SK-N-SH (cell line): Measurements from ENCODE around the gene CEBPZOS. TPM values are rescaled to one million over a fixed set of nuclear protein-coding genes. Genes with fewer than 3 reads are reported as not detected.
"Not testable (repeated sequence)": the region's sequence is repeated elsewhere in the genome, so short reads cannot be mapped to it uniquely, and the experiment has no call there.

Source experiments
- CTCF ChIA-PET: fragments of 300-600, 350-600 bp; formaldehyde crosslinking; extraction: SDS; loops from one replicate; lab custom pipeline; 2021; lab: Yijun Ruan, JAX
- POLR2A ChIA-PET: fragments of 350-600 bp; sonication (Branson Sonifier 250); formaldehyde crosslinking; extraction: SDS; loops from one replicate; lab custom pipeline; 2020; ENCODE audit warnings: antibody characterized with exemption, inconsistent platforms; lab: Yijun Ruan, JAX
- DNase-seq: peaks from one replicate; pipeline ENCODE4 v3.0.0; 2012
- H2AFZ ChIP-seq: fragments of 200-600 bp; sonication (generic); 2 replicates; pipeline ENCODE4 v1.8.1; 2016; ENCODE audit warnings: antibody characterized with exemption, mild to moderate bottlenecking, low read depth
- H3F3A ChIP-seq: fragments of 200-600 bp; sonication (generic); replicated peaks from 2 replicates; pipeline ENCODE3; 2016; ENCODE audit warnings: antibody characterized with exemption, mild to moderate bottlenecking; ENCODE audit not compliant: insufficient read depth
- H3K27ac ChIP-seq, 2 experiments: fragments of 200-500 bp in 1 of 2; fragments of 200-600 bp in 1 of 2; sonication (Bioruptor generic) in 1 of 2; sonication (generic), shearing (Covaris generic) in 1 of 2; 2 replicates each; pipeline versions ENCODE4 v1.5.1 to v1.6.1; 2014 to 2016; ENCODE audit warnings: low read depth in 2 of 2, inconsistent platforms in 1 of 2, low read length in 1 of 2, mild to moderate bottlenecking in 1 of 2, mixed read lengths in 1 of 2
- H3K27me3 ChIP-seq: fragments of 200-600 bp; sonication (generic), shearing (Covaris generic); 2 replicates; pipeline ENCODE4 v1.6.1; 2016; ENCODE audit warnings: mixed run types; ENCODE audit not compliant: insufficient read depth
- H3K36me3 ChIP-seq, 2 experiments: fragments of 200-500 bp in 1 of 2; fragments of 200-600 bp in 1 of 2; sonication (Bioruptor generic) in 1 of 2; sonication (generic) in 1 of 2; replicated peaks in 1 of 2; 2 replicates each; pipeline versions ENCODE3 to v1.5.1; 2014 to 2016; ENCODE audit warnings: low read length in 1 of 2, mild to moderate bottlenecking in 1 of 2; ENCODE audit not compliant: insufficient read depth in 2 of 2, control insufficient read depth in 1 of 2
- H3K4me1 ChIP-seq, 2 experiments: fragments of 200-500 bp in 1 of 2; fragments of 200-600 bp in 1 of 2; sonication (Bioruptor generic) in 1 of 2; sonication (generic), shearing (Covaris generic) in 1 of 2; 2 replicates each; pipeline versions ENCODE4 v1.5.1 to v1.6.1; 2014 to 2016; ENCODE audit warnings: low read depth in 1 of 2, low read length in 1 of 2, mixed run types in 1 of 2; ENCODE audit not compliant: insufficient read depth in 2 of 2, control insufficient read depth in 1 of 2
- H3K4me2 ChIP-seq: fragments of 200-600 bp; sonication (generic), shearing (Covaris generic); 2 replicates; pipeline ENCODE4 v1.6.1; 2017; ENCODE audit warnings: mixed run types
- H3K4me3 ChIP-seq, 2 experiments: fragments of 200-500 bp in 1 of 2; fragments of 200-600 bp in 1 of 2; sonication (Bioruptor generic) in 1 of 2; sonication (generic), shearing (Covaris generic) in 1 of 2; 2 replicates each; pipeline versions ENCODE4 v1.5.1 to v1.8.1; 2014 to 2016; ENCODE audit warnings: low read depth in 2 of 2, inconsistent platforms in 1 of 2, low read length in 1 of 2, mild to moderate bottlenecking in 1 of 2, mixed read lengths in 1 of 2, moderate library complexity in 1 of 2
- H3K79me2 ChIP-seq: fragments of 200-600 bp; sonication (generic); 2 replicates; pipeline ENCODE4 v1.8.1; 2017; ENCODE audit warnings: mild to moderate bottlenecking; ENCODE audit not compliant: insufficient read depth
- H3K9ac ChIP-seq: fragments of 200-600 bp; sonication (generic); 2 replicates; pipeline ENCODE4 v1.6.1; 2017; ENCODE audit warnings: mixed run types
- H3K9me2 ChIP-seq: fragments of 200-600 bp; sonication (generic); 2 replicates; pipeline ENCODE4 v1.6.1; 2017; ENCODE audit warnings: mixed run types
- H3K9me3 ChIP-seq: fragments of 200-600 bp; sonication (generic); 2 replicates; pipeline ENCODE4 v1.6.1; 2017; ENCODE audit warnings: mixed run types, mild to moderate bottlenecking, moderate library complexity
- H4K20me1 ChIP-seq: fragments of 200-600 bp; sonication (generic); 2 replicates; pipeline ENCODE4 v1.6.1; 2017; ENCODE audit warnings: mild to moderate bottlenecking, mixed run types; ENCODE audit not compliant: insufficient read depth
- ELF1 ChIP-seq: IDR thresholded peaks from 2 replicates; pipeline ENCODE4 v1.4.0; 2012
- EP300 ChIP-seq, 2 experiments: IDR thresholded peaks; 2 replicates each; pipeline versions ENCODE4 v1.4.0 to v1.6.1; 2012; ENCODE audit warnings: borderline replicate concordance in 1 of 2, low read depth in 1 of 2, low read length in 1 of 2
- FOXJ3 ChIP-seq: sonication (generic); formaldehyde crosslinking; IDR thresholded peaks from 2 replicates; pipeline ENCODE4 v1.5.1; 2020; ENCODE audit warnings: mild to moderate bottlenecking, missing genetic modification reagents
- FOXM1 ChIP-seq: IDR thresholded peaks from 2 replicates; pipeline ENCODE4 v1.4.0; 2012; ENCODE audit warnings: low read depth, mild to moderate bottlenecking
- JUND ChIP-seq: IDR thresholded peaks from 2 replicates; pipeline ENCODE4 v1.4.0; 2012
- NFIC ChIP-seq: IDR thresholded peaks from 2 replicates; pipeline ENCODE4 v1.4.0; 2012; ENCODE audit warnings: borderline replicate concordance
- RCOR1 ChIP-seq: fragments of 150-350 bp; IDR thresholded peaks from 2 replicates; pipeline ENCODE4 v1.6.1; 2017; ENCODE audit warnings: antibody characterized with exemption, low read length
- RXRA ChIP-seq: IDR thresholded peaks from 2 replicates; pipeline ENCODE4 v1.4.0; 2012; ENCODE audit warnings: low read depth, mild to moderate bottlenecking, borderline replicate concordance
- TCF12 ChIP-seq: IDR thresholded peaks from 2 replicates; pipeline ENCODE4 v1.4.0; 2012
- WGBS: methylation state at CpG from one replicate; pipeline ENCODE4 v1.1.6; 2017; ENCODE audit warnings: low lambda C conversion rate; 5-methylcytosine and 5-hydroxymethylcytosine counted together
- polyA plus RNA-seq, 3 experiments: library from polyadenylated mRNA; depleted of rRNA; stranded (reverse); fragments of >200 nt; gene quantifications; 2 replicates each; pipeline ENCODE4 v1.2.3, GENCODE V29; 2012
- TF ChIP-seq, protein P1 (sequence below): fragments of 150-350 bp; IDR thresholded peaks from 2 replicates; pipeline ENCODE4 v1.6.1; 2017; ENCODE audit warnings: antibody characterized with exemption, low read length, low read depth, borderline replicate concordance

Gene CEBPZOS
- polyA plus RNA-seq, 1 of the 3 experiments (the other 2 are of a cell fraction): 27.5 TPM

DNA sequence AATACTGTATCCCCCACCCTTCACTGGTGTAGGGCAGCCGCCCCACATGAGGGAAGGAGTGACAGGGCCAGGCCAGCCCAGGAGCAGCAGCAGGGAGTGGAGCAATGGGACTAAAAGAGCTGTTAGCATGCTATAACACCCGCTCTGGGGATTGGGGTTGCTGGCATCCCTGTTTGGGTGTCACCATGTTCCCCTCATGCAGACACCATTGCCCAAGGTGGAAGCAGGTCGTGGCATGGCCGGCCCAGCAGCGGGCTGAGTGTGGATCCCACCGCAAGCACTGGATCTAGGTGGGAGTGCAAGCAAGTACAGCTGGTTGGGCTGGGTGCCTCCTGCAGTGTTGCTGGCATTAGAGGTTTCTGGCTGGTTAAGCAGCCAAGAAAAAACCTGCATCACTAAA is 4.5 kb upstream of the CEBPZOS start:
- WGBS: 84% methylated on average over 6 of the region's 6 CpGs
- peaks cover 0 to 5% of the 10 kb centered on the region in 2 experiments; a peak in 2 of 4 replicates for H3K4me1 ChIP-seq
- no peaks in the 10 kb centered on the region for H3K9me3 ChIP-seq
- no peaks in the 10 kb centered on the region for H3K36me3 ChIP-seq
- no peak for TF ChIP-seq JUND
- no peak for TF ChIP-seq RCOR1
- TF ChIP-seq FOXM1: no peak
- no peak for TF ChIP-seq RXRA
- H2AFZ ChIP-seq: no peak overlapping the region
- H4K20me1 ChIP-seq: no peaks in the 10 kb centered on the region
- H3F3A ChIP-seq: no peaks in the 10 kb centered on the region
- no peak overlapping the region for H3K27ac ChIP-seq
- peaks cover 2% of the 10 kb centered on the region; the same call in 1 of the 2 replicates for H3K79me2 ChIP-seq
- POLR2A ChIA-PET: no interaction called here
- no peak for DNase-seq
- no peak overlapping the region for H3K4me2 ChIP-seq
- no peak overlapping the region for H3K4me3 ChIP-seq
- no peak overlapping the region for H3K9ac ChIP-seq
- H3K27me3 ChIP-seq: no peaks in the 10 kb centered on the region
- H3K9me2 ChIP-seq: no peaks in the 10 kb centered on the region
- CTCF ChIA-PET: interaction anchor here (0.8 to 1.2 kb wide), 2 partner anchors 12 to 20 kb away, joined by 3 read pairs; no protein-coding TSS in a partner anchor

DNA sequence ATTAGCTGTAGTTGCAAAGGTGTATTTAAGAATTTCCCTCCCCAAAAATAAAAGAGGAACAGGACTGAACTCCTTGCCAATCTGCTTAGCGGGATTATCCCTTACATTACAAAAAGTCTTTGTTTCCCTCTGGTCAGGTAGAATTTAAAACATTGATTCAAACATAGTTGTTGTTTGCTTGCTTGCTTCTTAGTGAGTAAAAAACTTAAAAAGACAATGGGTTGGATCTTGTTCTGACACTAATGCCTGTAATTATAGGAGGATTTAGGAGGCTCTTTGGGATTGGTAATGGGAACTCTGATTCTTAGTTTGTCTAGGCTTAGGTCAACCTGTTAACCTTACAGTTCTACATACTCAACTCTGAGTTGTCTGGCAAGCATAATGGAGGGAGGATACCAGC is 3.7 kb upstream of the CEBPZOS start:
- ChIA-PET POLR2A (interaction anchor here (0.7 kb wide), 1 partner anchor 10 kb away, joined by 3 read pairs; no protein-coding TSS in a partner anchor), CTCF (no interaction called here)
- no peaks in the 10 kb centered on the region for H3K27me3 ChIP-seq
- no peaks in the 10 kb centered on the region for H3K9me2 ChIP-seq
- TF ChIP-seq ELF1: no peak
- TF ChIP-seq EP300 (IDR thresholded peaks at IDR 0.05; ENCODE audit: borderline replicate concordance in 1 of 2, low read depth in 1 of 2, low read length in 1 of 2): no peak
- TF ChIP-seq, protein P1, sequence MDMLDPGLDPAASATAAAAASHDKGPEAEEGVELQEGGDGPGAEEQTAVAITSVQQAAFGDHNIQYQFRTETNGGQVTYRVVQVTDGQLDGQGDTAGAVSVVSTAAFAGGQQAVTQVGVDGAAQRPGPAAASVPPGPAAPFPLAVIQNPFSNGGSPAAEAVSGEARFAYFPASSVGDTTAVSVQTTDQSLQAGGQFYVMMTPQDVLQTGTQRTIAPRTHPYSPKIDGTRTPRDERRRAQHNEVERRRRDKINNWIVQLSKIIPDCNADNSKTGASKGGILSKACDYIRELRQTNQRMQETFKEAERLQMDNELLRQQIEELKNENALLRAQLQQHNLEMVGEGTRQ: no peak
- no peak for TF ChIP-seq TCF12
- no peak for TF ChIP-seq NFIC
- TF ChIP-seq FOXJ3 (CRISPR knock-in tag): no peak
- H3K27ac ChIP-seq: no peak overlapping the region
- peaks cover 5 to 7% of the 10 kb centered on the region in 2 experiments; a peak in 2 of 4 replicates for H3K4me1 ChIP-seq
- no peak for DNase-seq
- no peak overlapping the region for H3K4me3 ChIP-seq
- H3K36me3 ChIP-seq: no peaks in the 10 kb centered on the region
- no peak overlapping the region for H3K9ac ChIP-seq
- no peaks in the 10 kb centered on the region for H4K20me1 ChIP-seq
- no peak overlapping the region for H3K4me2 ChIP-seq
- 90% methylated on average over 1 of the region's 1 CpG for WGBS
- H3K79me2 ChIP-seq: peaks cover 10% of the 10 kb centered on the region
- H2AFZ ChIP-seq: no peak overlapping the region
- no peaks in the 10 kb centered on the region for H3F3A ChIP-seq
- H3K9me3 ChIP-seq: no peaks in the 10 kb centered on the region

DNA sequence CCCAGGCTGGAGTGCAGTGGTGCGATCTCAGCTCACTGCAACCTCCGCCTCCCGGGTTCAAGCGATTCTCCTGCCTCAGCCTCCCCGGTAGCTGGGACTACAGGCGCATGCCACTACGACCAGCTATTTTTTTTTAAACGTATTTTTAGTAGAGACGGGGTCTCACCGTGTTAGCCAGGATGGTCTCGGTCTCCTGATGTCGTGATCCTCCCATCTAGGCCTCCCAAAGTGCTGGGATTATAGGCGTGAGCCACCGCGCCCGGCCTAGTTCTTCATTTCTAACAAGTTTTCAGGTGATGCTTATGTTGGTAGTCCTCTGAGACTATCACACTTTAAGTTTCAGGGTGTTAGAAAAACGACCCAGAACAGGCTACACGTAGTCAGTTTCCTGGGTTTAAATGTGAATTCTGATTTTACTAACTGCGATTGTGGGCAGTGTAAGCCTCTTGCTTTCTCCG is 405 bp upstream of the CEBPZOS start:
- Histone ChIP-seq H3K36me3 (peaks cover 11 to 19% of the 10 kb centered on the region in 2 experiments), H3K4me3 (peak overlapping the region; percentile 68 to 80), H3K9ac (peak overlapping the region; percentile 78; the same call in 1 of the 2 replicates), H3K4me1 (peaks cover 6 to 15% of the 10 kb centered on the region in 2 experiments; a peak in 3 of 4 replicates), H2AFZ (peak overlapping the region; percentile 95), H3K27ac (peak overlapping the region; percentile 63 to 88; a peak in 2 of 4 replicates), H3K4me2 (peak overlapping the region; percentile 73), H3K79me2 (peaks cover 42% of the 10 kb centered on the region)
- H3F3A ChIP-seq, H4K20me1 ChIP-seq, POLR2A ChIA-PET, H3K9me3 ChIP-seq, DNase-seq, H3K9me2 ChIP-seq, H3K27me3 ChIP-seq: not testable (repeated sequence)
- WGBS: 75% methylated on average over 20 of the region's 20 CpGs
- CTCF ChIA-PET: interaction anchor here (1.3 kb wide), 1 partner anchor 27 kb away, joined by 6 read pairs; no protein-coding TSS in a partner anchor
